HG03025 (cell line): Measurements from ENCODE around the gene PATL1.
"Not testable (repeated sequence)": the region's sequence is repeated elsewhere in the genome, so short reads cannot be mapped to it uniquely, and the experiment has no call there.

ENCODE experiments used
- ATAC-seq: cut with Tn5 transposase; IDR thresholded peaks from one replicate; pipeline ENCODE4 v1.9.1; 2021; ENCODE audit warnings: mild to moderate bottlenecking, moderate library complexity; ENCODE audit not compliant: unreplicated experiment, low FRiP score

The PATL1 gene, protein sequence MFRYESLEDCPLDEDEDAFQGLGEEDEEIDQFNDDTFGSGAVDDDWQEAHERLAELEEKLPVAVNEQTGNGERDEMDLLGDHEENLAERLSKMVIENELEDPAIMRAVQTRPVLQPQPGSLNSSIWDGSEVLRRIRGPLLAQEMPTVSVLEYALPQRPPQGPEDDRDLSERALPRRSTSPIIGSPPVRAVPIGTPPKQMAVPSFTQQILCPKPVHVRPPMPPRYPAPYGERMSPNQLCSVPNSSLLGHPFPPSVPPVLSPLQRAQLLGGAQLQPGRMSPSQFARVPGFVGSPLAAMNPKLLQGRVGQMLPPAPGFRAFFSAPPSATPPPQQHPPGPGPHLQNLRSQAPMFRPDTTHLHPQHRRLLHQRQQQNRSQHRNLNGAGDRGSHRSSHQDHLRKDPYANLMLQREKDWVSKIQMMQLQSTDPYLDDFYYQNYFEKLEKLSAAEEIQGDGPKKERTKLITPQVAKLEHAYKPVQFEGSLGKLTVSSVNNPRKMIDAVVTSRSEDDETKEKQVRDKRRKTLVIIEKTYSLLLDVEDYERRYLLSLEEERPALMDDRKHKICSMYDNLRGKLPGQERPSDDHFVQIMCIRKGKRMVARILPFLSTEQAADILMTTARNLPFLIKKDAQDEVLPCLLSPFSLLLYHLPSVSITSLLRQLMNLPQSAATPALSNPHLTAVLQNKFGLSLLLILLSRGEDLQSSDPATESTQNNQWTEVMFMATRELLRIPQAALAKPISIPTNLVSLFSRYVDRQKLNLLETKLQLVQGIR

DNA sequence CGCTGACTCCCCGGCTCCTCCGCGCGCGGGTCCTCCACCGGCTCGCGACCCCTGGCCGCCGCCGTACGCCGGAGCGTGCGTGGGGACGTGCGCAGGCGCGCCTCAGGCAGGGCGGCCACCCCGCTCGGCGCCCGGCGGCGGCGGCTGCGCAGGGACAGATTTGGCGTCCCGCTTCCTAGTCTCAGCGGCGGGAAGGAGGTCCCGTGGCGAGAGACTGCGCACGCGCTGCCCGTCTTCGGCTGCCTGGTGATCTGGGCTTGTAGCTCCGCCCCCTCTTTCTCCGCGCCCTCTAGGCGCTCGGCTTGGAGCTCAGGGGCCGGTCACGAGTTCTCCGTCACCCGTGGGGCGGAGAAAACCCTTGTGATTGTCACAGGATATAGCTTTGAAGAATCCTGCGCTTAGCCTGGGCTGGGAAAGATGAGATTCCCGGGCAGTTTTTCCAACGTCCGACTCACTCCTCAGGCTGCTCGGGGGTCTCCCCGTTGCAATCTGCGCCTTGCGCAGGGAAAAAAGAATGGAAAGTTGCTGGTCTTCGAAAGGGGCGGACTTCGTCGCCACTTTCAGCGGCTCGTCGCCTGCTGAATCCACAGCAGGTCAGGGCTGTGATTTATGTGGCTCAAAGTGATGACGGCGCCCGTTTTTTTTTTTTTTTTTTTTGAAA is at the start of gene PATL1:
TSS of gene PATL1 (minus strand) at position 88 of the 661 bp plus-strand sequence. CDS start 142 bp downstream, outside the sequence.
- peak; percentile 93 for ATAC-seq

DNA sequence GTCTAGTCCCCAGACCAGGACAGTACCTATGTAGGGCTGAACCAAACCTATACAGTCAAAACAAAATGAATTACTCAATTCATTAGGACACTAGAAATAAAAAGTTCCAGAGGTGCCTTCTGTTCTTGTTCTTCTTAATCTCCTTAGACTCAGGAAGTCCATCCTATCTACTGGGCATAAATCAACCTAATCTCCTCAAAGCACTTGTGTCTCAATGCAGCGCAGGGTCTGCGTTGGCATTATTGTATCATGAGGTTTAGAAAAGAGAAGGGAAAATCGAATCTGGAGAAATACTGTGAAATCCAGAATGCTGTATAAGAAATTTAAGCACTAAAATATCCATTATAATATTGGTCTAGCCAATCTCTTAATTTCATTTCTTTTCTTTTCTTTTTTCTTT is 47.2 kb upstream of the PATL1 start:
- ATAC-seq = no peak

DNA sequence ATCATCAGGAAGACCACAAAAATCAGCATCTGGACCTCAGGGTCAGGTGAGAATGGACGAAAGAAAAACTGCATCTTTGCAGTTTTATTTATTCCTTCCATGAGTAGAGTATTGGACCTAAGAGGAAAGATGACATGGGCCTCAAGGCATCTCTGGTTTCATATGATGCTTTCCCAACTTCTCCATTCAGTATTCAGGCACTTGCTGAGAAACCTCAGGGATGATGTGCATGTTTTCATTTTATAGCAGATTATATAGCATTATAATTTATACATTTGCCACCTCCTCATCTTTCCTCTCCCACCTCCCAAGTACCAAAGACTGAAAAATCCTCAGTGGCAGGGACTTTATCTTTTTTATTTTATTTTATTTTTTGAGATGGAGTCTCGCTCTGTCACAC is 44.9 kb upstream of the PATL1 start, which contains the start of gene OR10V1:
TSS of gene OR10V1 (minus strand) at position 101 of the 400 bp plus-strand sequence. CDS start at position 101, 0 bp downstream.
- ATAC-seq = no peak

DNA sequence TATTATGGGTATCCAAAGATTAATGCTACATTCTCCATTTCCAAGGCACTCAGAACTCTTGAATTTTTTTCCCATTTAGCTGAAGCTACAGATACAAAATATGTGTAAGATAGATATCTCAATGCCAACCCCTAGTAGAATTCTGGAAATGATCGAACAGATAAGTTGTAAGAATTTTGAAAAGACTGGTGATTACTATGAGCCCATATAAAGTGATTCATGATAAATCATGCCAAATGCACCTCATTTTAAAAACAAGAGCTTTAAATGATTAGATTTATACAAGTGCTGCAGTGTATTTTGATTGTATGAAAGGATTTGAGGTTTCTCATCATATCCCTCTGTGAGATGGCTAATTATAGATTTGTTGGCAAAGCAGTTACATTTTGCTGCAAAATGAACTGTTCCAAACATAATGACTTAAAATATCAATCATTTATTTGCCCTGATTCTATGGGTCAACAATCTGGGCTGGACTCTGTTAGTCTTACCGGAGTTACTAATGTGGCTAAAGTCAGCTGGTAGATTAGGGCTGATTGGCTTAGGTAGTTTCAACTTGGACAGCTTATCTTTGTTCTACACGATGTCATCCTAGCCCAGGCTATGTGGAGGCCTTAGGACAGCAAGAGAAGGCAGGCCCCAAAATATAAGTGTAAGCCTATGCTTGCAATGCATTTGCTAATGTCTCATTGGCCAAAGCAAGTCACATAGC is 41.5 kb upstream of the PATL1 start:
- ATAC-seq = no peak

DNA sequence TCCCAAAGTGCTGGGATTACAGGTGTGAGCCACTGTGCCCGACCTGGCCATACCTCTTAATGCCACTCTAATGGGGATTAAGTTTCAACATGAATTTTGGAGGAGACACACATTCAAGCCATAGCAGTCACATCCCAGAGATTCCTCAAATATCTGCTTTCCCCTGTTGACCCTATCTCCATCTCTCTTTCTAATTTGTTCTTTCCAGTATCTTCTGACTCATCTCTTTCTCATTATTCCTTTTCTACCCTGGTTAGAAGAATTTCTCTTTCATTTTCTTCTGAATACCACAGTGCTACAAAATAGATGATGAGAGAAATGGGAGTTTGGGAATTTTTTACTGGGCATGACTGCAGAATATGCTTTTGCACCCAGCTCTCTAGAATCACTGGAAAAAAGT is 39.7 kb upstream of the PATL1 start:
- ATAC-seq = no peak

DNA sequence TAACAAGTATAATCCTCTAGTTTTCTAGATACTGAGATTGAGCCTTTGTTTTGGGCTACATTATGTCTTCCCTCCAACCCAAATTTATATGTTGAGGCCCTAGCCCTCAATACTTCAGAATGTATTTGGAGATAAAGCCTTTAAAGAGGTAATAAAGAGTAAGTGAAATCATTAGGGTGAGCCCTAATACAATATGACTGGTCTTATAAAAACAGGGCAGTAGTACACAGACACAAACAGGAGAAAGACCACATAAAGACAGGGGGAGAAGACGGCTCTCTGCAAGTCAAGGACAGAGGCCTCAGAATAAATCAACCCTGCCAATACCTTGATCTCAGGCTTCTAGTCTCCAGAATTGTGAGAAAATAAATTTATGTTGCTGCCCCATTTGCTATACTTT is 38.5 kb upstream of the PATL1 start:
- ATAC-seq = no peak

DNA sequence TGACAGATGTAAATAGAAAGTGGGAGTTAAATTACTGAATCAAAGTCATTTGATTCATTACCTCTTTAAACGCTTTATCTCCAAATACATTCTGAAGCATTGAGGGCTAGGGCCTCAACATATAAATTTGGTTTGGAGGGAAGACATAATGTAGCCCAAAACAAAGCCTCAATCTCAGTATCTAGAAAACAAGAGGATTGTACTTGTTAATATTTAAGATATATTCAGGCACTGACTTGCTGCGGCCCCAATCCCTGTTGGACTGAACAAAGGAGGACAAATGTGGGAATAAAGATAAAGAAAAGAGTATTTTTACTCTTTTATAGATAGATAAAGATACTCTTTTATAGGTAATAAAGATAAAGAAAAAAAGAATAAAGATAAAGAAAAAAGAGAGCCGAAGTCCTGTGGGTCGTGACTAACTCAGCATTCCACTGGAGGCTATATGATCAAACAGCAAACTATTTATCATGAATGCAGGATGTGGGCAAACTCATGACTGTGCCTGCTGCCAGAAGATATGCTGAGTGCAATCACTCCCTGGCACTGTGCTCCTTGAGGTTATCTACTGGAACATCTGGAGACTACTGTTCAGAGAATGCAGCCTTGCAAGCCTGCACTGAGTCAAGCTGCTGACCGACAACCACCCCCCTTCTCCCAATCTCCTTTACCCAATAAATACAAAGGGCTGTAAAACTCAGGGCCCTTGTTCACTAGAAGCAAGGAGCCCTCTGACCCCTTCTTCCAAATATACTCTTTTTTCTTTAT is 37.9 kb upstream of the PATL1 start:
- ATAC-seq = no peak

DNA sequence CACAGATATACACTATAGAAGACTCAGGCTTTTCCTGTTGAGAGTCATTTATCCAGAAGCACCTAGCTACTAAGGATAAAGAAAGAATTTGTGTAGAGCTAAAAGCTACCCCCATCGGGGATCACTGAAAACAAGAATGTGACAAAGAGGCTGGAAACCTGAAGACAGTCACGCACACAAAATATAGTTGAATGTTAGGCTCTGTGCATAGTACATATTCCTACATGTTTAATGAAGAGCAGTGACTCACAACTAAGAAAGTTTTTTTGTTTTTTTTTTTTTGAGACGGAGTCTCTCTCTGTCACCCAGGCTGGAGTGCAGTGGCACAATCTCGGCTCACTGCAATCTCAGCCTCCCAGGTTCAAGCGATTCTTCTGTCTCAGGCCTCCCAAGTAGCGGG is 36.5 kb upstream of the PATL1 start:
- no peak for ATAC-seq

DNA sequence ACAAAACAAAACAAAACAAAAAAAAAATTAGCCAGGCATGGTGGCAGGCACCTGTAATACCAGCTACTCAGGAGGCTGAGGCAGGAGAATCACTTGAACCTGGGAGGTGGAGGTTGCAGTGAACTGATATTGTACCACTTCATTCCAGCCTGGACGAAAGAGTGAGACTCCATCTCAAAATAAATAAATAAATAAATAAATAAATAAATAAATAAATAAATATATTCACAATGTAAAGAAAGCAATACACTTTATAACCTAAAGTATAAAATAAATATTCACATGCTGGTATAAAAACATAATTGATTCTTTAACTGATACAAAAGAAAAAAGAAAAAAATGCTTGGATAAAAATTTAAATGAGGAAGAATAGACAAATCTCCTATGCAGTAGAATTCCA is 34.7 kb upstream of the PATL1 start:
- ATAC-seq = not testable (repeated sequence)

DNA sequence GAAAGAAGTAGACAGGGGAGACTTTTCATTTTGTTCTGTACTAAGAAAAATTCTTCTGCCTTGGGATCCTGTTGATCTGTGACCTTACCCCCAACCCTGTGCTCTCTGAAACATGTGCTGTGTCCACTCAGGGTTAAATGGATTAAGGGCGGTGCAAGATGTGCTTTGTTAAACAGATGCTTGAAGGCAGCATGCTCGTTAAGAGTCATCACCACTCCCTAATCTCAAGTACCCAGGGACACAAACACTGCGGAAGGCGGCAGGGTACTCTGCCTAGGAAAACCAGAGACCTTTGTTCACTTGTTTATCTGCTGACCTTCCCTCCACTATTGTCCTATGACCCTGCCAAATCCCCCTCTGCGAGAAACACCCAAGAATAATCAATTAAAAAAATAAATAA is 31.3 kb upstream of the PATL1 start:
- not testable (repeated sequence) for ATAC-seq

DNA sequence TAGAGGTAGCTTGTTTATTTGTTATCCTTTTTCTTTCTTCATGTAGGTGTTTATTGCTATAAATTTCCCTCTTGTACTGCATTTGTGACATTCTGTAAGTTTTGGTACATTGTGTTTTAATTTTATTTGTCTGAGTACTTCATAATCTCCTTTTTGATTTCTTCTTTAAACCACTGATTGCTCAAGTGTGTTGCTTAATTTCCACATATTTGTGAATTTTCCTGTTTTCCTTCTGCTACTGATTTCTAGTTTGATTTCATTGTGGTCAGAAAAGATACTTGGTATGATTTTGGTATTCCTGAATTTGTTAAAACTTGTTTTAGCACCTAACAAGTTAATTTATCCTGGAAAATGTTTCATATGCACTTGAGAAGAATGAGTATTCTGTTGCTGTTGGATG is 29.7 kb upstream of the PATL1 start:
- ATAC-seq = no peak

DNA sequence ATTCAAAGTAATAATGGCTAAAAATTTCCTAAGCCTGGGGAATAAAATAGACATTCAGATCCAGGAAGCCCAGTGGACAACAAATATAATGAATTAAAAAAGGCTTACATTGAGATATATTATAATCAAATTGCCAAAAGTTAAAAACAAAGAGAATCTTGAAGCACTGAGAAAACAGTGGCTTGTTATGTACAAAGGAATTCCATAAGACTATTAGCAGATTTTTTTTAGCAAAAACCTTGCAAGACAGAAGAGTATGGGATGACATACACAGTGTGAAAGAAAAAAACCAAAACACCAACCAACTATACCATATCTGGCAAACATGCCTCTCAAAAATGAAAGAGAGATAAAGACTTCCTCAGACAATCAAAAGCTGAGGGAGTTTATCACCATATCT is 24.1 kb upstream of the PATL1 start:
- ATAC-seq = no peak

DNA sequence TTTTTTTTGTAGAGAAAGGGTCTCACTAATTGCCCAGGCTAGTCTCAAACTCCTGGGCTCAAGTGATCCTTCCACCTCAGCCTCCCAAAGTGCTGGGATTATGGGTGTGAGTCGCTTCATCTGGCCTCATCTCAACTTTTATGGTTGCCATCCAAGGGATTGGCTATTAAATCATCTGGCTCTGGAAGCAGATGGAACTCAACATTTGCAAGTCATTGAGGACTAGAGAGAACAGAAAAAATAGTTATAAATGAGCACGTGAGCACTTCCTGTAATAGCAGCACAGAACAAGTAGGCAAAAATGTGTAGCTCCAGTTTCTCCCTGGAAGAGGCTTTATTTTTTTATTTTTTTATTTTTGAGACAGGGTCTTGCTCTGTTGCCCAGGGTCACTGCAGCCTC is 22.3 kb upstream of the PATL1 start:
- ATAC-seq = no peak

DNA sequence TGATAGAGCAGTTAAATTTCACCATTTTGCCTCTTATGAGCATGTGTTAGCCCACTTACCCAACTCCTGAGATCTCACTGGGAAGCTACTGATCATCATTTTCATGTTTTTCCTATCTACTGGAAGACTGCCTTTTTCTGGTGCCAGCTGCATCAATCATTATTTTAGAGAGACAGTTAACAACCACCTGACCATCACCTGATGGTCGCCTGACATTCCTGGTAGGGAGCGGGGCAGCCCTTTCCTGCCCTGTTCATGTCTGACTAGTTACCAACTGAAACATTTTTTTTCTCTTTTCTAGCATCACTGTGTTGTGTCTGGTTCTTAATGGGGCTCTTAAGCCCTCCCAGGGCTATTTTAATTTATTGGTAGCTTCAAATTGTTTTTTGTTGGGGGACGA is 20.2 kb upstream of the PATL1 start:
- ATAC-seq = no peak

DNA sequence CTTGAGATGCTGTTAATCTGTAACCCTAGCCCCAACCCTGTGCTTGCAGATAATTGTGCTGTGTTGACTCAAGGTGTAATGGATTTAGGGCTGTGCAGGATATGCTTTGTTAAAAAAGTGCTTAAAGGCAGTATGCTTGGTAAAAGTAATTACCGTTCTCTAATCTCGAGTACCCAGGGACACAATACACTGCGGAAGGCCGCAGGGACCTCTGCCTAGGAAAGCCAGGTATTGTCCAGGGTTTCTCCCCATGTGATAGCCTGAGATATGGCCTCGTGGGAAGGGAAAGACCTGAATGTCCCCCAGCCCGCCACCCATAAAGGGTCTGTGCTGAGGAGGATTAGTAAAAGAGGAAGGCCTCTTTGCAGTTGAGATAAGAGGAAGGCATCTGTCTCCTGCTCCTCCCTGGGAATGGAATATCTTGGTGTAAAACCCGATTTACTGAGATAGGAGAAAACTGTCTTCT is 12.5 kb upstream of the PATL1 start:
- ATAC-seq = not testable (repeated sequence)

DNA sequence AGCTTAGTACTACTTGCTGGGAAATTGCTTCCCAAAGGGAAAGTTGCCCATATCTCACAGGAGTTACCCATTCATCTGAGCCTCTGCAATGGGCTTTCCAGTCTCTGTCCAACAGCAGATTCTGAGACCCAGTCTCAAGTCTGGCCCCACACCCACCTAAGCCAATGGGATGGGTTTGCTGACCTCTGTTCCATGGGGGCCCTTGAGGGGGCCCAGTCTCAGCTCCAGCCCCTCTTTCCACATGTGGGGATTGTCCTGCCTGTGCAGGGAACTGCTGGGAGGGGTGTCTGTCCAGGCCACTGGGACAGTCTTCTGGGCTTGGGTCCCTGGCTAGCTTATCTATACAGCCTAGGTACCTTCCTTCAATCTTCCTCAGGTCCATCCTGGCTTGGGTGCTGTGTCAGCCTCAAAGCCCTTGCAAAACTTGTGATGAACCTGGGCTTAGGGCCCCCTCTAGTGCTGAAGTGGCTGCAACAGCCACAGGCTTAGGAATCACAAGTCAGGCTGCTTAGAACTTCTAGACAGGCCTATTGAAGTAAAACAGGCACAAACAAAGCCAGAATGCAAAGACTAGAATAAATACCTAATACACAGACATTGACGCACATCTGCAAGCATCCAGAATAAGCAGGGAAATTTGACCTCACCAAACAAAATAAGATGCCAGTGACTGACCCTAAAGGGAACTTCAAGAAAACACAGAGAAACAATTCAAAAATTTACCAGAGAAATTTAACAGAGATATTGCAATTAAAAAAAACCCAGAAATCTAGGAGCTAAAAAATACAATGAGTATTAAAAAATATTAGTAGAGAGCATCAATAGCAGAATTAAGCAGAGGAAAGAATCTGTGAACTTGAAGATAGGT is 11.7 kb upstream of the PATL1 start:
- peak; percentile 84 for ATAC-seq

DNA sequence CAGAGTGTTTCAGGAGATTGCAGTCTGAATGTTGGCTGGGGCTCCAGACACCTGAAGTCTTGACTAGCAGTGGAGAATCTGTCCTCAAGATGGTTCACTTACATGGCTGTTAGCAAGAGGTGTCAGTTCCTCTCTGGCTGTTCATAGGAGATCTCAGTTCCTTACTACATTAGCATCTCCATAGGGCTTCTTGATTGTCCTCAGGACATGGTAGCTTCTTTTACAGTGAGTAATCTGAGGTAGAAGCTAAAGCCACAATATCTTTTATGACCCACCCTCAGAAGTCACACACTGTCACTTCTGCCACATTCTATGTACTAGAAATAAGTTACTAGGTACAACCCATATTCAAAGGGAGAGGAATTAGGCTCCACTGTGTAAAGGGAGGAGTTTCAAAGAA is 10.5 kb upstream of the PATL1 start:
- ATAC-seq = no peak

DNA sequence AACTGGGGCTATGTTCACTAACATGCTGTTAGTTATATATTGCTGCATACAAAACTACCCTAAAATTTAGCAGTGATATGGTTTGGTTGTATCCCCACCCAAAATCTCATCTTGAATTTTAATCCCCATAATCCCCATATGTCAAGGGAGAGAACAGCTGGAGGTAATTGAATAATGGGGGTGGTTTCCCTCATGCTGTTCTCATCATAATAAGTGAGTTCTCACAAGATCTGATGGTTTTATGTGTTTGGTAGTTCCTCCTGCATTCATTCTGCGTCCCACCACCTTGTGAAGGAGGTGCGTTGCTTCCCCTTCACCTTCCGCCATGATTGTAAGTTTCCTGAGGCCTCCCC is 10.0 kb upstream of the PATL1 start:
- ATAC-seq = no peak
